Measurements from ENCODE around the gene DNAJC10.
"Not testable (repeated sequence)": the region's sequence is repeated elsewhere in the genome, so short reads cannot be mapped to it uniquely, and the experiment has no call there.

DNAJC10 gene

DNA sequence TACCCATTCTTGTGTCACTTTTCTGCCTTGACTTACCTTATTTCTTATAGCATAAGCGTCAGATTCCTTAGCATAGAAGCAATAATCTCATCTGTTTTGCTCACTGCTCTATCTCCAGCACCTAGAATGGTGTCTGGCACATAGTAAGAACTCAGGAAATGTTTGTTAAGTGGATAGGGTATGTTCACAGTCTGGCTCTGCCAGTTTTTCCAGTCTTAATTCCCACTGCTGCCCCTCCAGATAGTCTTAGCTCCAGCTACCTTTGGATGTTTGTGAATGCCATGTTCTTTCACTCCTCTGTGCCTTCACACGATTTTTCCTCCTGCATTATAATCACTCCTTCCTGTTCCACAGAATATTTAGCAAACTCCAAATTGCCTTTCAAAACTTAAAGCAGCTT, 29.0 kb downstream of the DNAJC10 start:
- H3K9ac ChIP-seq (ENCODE audit: low read length), result no peak overlapping the region
- H2BK12ac ChIP-seq (ENCODE audit: low read length), result no peak overlapping the region
- no peak overlapping the region for H3K14ac ChIP-seq (ENCODE audit: low read length)
- no peak overlapping the region for H2BK120ac ChIP-seq (ENCODE audit: insufficient read depth, low read length, poor library complexity)
- no peak overlapping the region for H3K27ac ChIP-seq (ENCODE audit: low read depth, low read length)
- H3K36me3 ChIP-seq (ENCODE audit: control insufficient read depth in 1 of 2, insufficient read depth in 2 of 2, low read length in 2 of 2), result peaks cover 3 to 6% of the 10 kb centered on the region in 2 experiments
- no CpG with 5 or more reads among the region's 2 CpGs for WGBS (ENCODE audit: extremely low coverage, insufficient coverage, insufficient read length)
- DNase-seq, result peak; percentile 34 to 73
- H3K27me3 ChIP-seq (ENCODE audit: insufficient read depth, low read length), result no peaks in the 10 kb centered on the region
- no peaks in the 10 kb centered on the region for H3K79me1 ChIP-seq (ENCODE audit: low read length)
- H4K91ac ChIP-seq (ENCODE audit: low read depth, low read length), result no peak overlapping the region
- H2AK5ac ChIP-seq (ENCODE audit: low read length), result no peak overlapping the region
- H3K4ac ChIP-seq (ENCODE audit: low read depth, low read length), result no peak overlapping the region
- peak overlapping the region; percentile 11 for H3K4me2 ChIP-seq (ENCODE audit: low read length)
- no peak overlapping the region for H2BK5ac ChIP-seq (ENCODE audit: low read depth, low read length, poor library complexity)
- no peak overlapping the region for H4K8ac ChIP-seq (ENCODE audit: low read depth, low read length)
- H3K23ac ChIP-seq (ENCODE audit: low read length), result no peak overlapping the region
- no peaks in the 10 kb centered on the region for H3K9me3 ChIP-seq (ENCODE audit: insufficient read depth, low read depth, low read length)
- H3K79me2 ChIP-seq (ENCODE audit: control insufficient read depth, insufficient read depth, low read length, poor library complexity), result no peaks in the 10 kb centered on the region
- H3K18ac ChIP-seq (ENCODE audit: low read length), result no peak overlapping the region
- H3K4me1 ChIP-seq (ENCODE audit: control insufficient read depth in 1 of 2, insufficient read depth in 2 of 2, low read length in 2 of 2), result peaks cover 0 to 2% of the 10 kb centered on the region in 2 experiments
- H2AFZ ChIP-seq (ENCODE audit: insufficient read depth, low read length, poor library complexity), result no peak overlapping the region
- no peak overlapping the region for H3K4me3 ChIP-seq (ENCODE audit: low read depth, low read length)
- no peak overlapping the region for H4K12ac ChIP-seq (ENCODE audit: low read depth, low read length)

DNA sequence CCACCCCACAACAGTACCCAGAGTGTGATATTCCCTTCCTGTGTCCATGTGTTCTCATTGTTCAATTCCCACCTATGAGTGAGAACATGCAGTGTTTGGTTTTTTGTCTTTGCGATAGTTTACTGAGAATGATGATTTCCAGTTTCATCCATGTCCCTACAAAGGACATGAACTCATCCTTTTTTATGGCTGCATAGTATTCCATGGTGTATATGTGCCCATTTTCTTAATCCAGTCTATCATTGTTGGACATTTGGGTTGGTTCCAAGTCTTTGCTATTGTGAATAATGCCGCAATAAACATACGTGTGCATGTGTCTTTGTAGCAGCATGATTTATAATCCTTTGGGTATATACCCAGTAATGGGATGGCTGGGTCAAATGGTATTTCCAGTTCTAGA, 29.8 kb downstream of the DNAJC10 start:
- not testable (repeated sequence) for H3K14ac ChIP-seq (ENCODE audit: low read length); H4K12ac ChIP-seq (ENCODE audit: low read depth, low read length); H2BK120ac ChIP-seq (ENCODE audit: insufficient read depth, low read length, poor library complexity); H3K23ac ChIP-seq (ENCODE audit: low read length); H3K27ac ChIP-seq (ENCODE audit: low read depth, low read length); H3K9me3 ChIP-seq (ENCODE audit: insufficient read depth, low read depth, low read length); H3K27me3 ChIP-seq (ENCODE audit: insufficient read depth, low read length); H3K79me1 ChIP-seq (ENCODE audit: low read length); H3K9ac ChIP-seq (ENCODE audit: low read length); H2BK5ac ChIP-seq (ENCODE audit: low read depth, low read length, poor library complexity); H3K18ac ChIP-seq (ENCODE audit: low read length); H3K36me3 ChIP-seq (ENCODE audit: control insufficient read depth in 1 of 2, insufficient read depth in 2 of 2, low read length in 2 of 2); H2BK12ac ChIP-seq (ENCODE audit: low read length); H3K4me3 ChIP-seq (ENCODE audit: low read depth, low read length); H3K4ac ChIP-seq (ENCODE audit: low read depth, low read length); DNase-seq; H4K91ac ChIP-seq (ENCODE audit: low read depth, low read length); H3K4me1 ChIP-seq (ENCODE audit: control insufficient read depth in 1 of 2, insufficient read depth in 2 of 2, low read length in 2 of 2); H3K79me2 ChIP-seq (ENCODE audit: control insufficient read depth, insufficient read depth, low read length, poor library complexity); H2AK5ac ChIP-seq (ENCODE audit: low read length); H3K4me2 ChIP-seq (ENCODE audit: low read length); H2AFZ ChIP-seq (ENCODE audit: insufficient read depth, low read length, poor library complexity); H4K8ac ChIP-seq (ENCODE audit: low read depth, low read length)
- WGBS (ENCODE audit: extremely low coverage, insufficient coverage, insufficient read length), result no CpG with 5 or more reads among the region's 3 CpGs

DNA sequence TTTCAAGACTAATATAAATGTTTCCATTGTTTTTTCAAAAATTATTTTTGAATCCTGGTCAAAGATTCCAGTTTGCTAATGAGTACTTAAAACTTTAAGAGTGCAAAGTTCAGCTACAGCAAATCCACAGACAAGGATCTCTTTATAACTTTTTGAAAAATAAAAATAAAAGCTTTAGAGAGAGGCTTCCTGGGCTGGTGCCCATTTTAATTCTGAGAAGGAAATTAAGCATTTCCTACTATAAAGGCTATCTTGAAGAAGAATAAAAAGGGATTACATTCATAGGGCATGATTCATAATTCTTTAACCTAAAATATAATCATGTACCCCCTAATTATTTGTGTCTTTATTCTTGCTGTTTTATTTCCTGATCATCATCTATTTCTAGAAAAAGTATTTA, 38.2 kb downstream of the DNAJC10 start:
- no peak overlapping the region for H3K27ac ChIP-seq (ENCODE audit: low read depth, low read length)
- no peak overlapping the region for H3K18ac ChIP-seq (ENCODE audit: low read length)
- no peak overlapping the region for H4K91ac ChIP-seq (ENCODE audit: low read depth, low read length)
- H3K27me3 ChIP-seq (ENCODE audit: insufficient read depth, low read length), result no peaks in the 10 kb centered on the region
- H3K14ac ChIP-seq (ENCODE audit: low read length), result no peak overlapping the region
- no peak overlapping the region for H3K23ac ChIP-seq (ENCODE audit: low read length)
- no peaks in the 10 kb centered on the region for H3K9me3 ChIP-seq (ENCODE audit: insufficient read depth, low read depth, low read length)
- H3K36me3 ChIP-seq (ENCODE audit: control insufficient read depth in 1 of 2, insufficient read depth in 2 of 2, low read length in 2 of 2), result peaks cover 2 to 3% of the 10 kb centered on the region in 2 experiments
- H4K12ac ChIP-seq (ENCODE audit: low read depth, low read length), result no peak overlapping the region
- no peak overlapping the region for H2BK5ac ChIP-seq (ENCODE audit: low read depth, low read length, poor library complexity)
- no peak overlapping the region for H2BK120ac ChIP-seq (ENCODE audit: insufficient read depth, low read length, poor library complexity)
- H3K9ac ChIP-seq (ENCODE audit: low read length), result no peak overlapping the region
- no peak overlapping the region for H2AFZ ChIP-seq (ENCODE audit: insufficient read depth, low read length, poor library complexity)
- H2AK5ac ChIP-seq (ENCODE audit: low read length), result no peak overlapping the region
- H3K79me1 ChIP-seq (ENCODE audit: low read length), result no peaks in the 10 kb centered on the region
- H3K4me2 ChIP-seq (ENCODE audit: low read length), result no peak overlapping the region
- no peak for DNase-seq
- no peak overlapping the region for H4K8ac ChIP-seq (ENCODE audit: low read depth, low read length)
- no peak overlapping the region for H3K4ac ChIP-seq (ENCODE audit: low read depth, low read length)
- H3K79me2 ChIP-seq (ENCODE audit: control insufficient read depth, insufficient read depth, low read length, poor library complexity), result no peaks in the 10 kb centered on the region
- H3K4me1 ChIP-seq (ENCODE audit: control insufficient read depth in 1 of 2, insufficient read depth in 2 of 2, low read length in 2 of 2), result no peaks in the 10 kb centered on the region
- H3K4me3 ChIP-seq (ENCODE audit: low read depth, low read length), result no peak overlapping the region
- no peak overlapping the region for H2BK12ac ChIP-seq (ENCODE audit: low read length)

DNA sequence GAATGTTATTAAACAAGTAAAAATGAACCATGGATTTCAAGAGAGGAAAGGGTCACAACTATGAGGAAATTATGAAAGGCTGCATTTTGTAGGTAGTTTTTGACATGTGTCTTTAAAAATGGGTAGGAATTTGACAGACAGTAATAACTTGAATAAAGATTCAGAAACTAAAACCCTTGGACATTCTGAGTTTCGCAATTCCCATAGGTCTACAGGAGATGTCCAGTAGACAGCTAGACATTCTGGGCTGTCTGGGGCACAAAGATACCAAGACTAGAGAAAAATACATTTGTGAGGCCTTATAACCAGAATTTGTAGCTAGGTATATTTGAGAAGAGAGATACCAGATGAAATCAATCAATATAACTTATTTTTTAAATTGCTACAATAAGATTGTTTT, 42.3 kb downstream of the DNAJC10 start:
- H3K4me3 ChIP-seq (ENCODE audit: low read depth, low read length), result no peak overlapping the region
- no peak overlapping the region for H4K12ac ChIP-seq (ENCODE audit: low read depth, low read length)
- no peak overlapping the region for H2BK120ac ChIP-seq (ENCODE audit: insufficient read depth, low read length, poor library complexity)
- no peaks in the 10 kb centered on the region for H3K9me3 ChIP-seq (ENCODE audit: insufficient read depth, low read depth, low read length)
- no peak overlapping the region for H2BK5ac ChIP-seq (ENCODE audit: low read depth, low read length, poor library complexity)
- no peak overlapping the region for H3K27ac ChIP-seq (ENCODE audit: low read depth, low read length)
- H2AFZ ChIP-seq (ENCODE audit: insufficient read depth, low read length, poor library complexity), result no peak overlapping the region
- no peak overlapping the region for H4K8ac ChIP-seq (ENCODE audit: low read depth, low read length)
- no peaks in the 10 kb centered on the region for H3K79me2 ChIP-seq (ENCODE audit: control insufficient read depth, insufficient read depth, low read length, poor library complexity)
- no peaks in the 10 kb centered on the region for H3K79me1 ChIP-seq (ENCODE audit: low read length)
- no peak overlapping the region for H3K4ac ChIP-seq (ENCODE audit: low read depth, low read length)
- no peak overlapping the region for H3K14ac ChIP-seq (ENCODE audit: low read length)
- no peak overlapping the region for H2BK12ac ChIP-seq (ENCODE audit: low read length)
- H2AK5ac ChIP-seq (ENCODE audit: low read length), result no peak overlapping the region
- no peaks in the 10 kb centered on the region for H3K27me3 ChIP-seq (ENCODE audit: insufficient read depth, low read length)
- no peak for DNase-seq
- H3K4me1 ChIP-seq (ENCODE audit: control insufficient read depth in 1 of 2, insufficient read depth in 2 of 2, low read length in 2 of 2), result no peaks in the 10 kb centered on the region
- no peak overlapping the region for H3K4me2 ChIP-seq (ENCODE audit: low read length)
- WGBS (ENCODE audit: extremely low coverage, insufficient coverage, insufficient read length), result no CpG with 5 or more reads among the region's 1 CpG
- H3K23ac ChIP-seq (ENCODE audit: low read length), result no peak overlapping the region
- no peak overlapping the region for H3K18ac ChIP-seq (ENCODE audit: low read length)
- no peak overlapping the region for H3K9ac ChIP-seq (ENCODE audit: low read length)
- peaks cover 3 to 6% of the 10 kb centered on the region in 2 experiments for H3K36me3 ChIP-seq (ENCODE audit: control insufficient read depth in 1 of 2, insufficient read depth in 2 of 2, low read length in 2 of 2)
- H4K91ac ChIP-seq (ENCODE audit: low read depth, low read length), result no peak overlapping the region
